Activated T-cell treated with anti-CD3 and anti-CD28 coated beads, Interleukin-2, amount 50 U/mL, for 4 hours (primary cell): ENCODE measurements around the gene TULP4. TPM values are rescaled to one million over a fixed set of nuclear protein-coding genes. Genes with fewer than 3 reads are reported as not detected.

ENCODE experiments used
- ATAC-seq, 2 donors: fragments of 200-7000 bp; cut with Tn5 transposase; one replicate each; pipeline ENCODE4 v1.10.0; 2021
- DNase-seq: peaks from one replicate; pipeline ENCODE4 v3.0.0-alpha.2; 2020
- H3K27me3 Mint-ChIP-seq: one replicate; pipeline ENCODE4 v1.8.0; 2021; ENCODE audit warnings: low read depth, mixed read lengths
- H3K36me3 Mint-ChIP-seq: one replicate; pipeline ENCODE4 v1.8.0; 2022; ENCODE audit warnings: mixed read lengths; ENCODE audit not compliant: insufficient read depth
- H3K4me1 Mint-ChIP-seq: one replicate; pipeline ENCODE4 v1.8.0; 2021; ENCODE audit warnings: low read depth, mixed read lengths
- H3K4me3 Mint-ChIP-seq: one replicate; pipeline ENCODE4 v1.8.0; 2021; ENCODE audit warnings: mild to moderate bottlenecking, moderate library complexity, mixed read lengths
- H3K9me3 Mint-ChIP-seq: one replicate; pipeline ENCODE4 v1.8.0; 2021; ENCODE audit warnings: mixed read lengths
- total RNA-seq, 3 donors: library from RNA; stranded (reverse); gene quantifications; one replicate each; pipeline ENCODE4 v1.2.1, GENCODE V29; 2021

The TULP4 gene
- total RNA-seq, 3 donors from 2014 or later = 23.4 to 24.8 (median 23.9) TPM

DNA sequence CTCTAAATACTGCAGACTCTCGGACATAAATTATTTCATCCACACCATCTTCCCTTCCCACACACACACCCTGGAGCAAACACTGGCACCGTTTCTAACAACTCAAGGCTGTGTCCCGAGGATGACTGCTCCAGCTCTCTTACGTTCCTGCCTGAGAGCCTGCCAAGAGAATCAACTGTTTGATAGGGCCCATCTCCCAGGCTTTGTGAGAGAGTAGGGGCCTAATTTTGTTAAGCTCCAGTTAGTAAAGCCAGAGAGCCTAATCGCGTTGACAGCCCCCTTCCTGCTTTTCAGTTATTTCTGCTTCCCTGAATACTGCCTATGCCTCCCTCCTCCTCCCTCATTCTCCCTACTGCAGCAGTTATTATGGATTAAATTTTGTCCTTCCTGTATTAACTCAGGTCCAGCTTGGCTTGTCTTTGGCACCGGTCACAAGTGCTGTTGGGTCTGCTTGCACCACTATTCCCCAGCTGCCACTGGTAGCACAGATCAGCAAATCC, 129.5 kb downstream of the TULP4 start:
- H3K36me3 Mint-ChIP-seq = peaks cover 7% of the 10 kb centered on the region
- H3K9me3 Mint-ChIP-seq = no peaks in the 10 kb centered on the region
- H3K4me1 Mint-ChIP-seq = no peaks in the 10 kb centered on the region
- no peak for ATAC-seq
- DNase-seq = no peak
- H3K27me3 Mint-ChIP-seq = no peaks in the 10 kb centered on the region
- H3K4me3 Mint-ChIP-seq = no peak overlapping the region

DNA sequence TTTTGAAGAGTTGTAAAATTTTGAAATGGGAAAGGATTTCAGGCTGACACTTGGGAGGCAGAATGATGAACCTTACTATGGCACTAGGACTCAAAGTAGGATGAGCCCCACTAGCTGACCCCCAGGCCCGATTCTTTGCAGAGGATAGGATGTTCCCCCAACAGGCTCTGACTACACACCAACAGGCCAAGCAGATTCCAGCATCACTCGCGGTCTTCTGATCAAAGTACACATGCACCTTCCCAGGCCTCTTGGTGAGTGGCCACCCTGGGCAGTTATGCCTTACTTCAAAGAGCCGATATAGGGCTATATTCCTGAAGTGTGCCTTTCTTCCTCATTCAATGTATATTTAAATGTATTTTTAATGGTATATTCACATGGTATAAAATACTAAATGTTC, 130.0 kb downstream of the TULP4 start:
- no peak for ATAC-seq
- peaks cover 7% of the 10 kb centered on the region for H3K36me3 Mint-ChIP-seq
- H3K27me3 Mint-ChIP-seq = no peaks in the 10 kb centered on the region

DNA sequence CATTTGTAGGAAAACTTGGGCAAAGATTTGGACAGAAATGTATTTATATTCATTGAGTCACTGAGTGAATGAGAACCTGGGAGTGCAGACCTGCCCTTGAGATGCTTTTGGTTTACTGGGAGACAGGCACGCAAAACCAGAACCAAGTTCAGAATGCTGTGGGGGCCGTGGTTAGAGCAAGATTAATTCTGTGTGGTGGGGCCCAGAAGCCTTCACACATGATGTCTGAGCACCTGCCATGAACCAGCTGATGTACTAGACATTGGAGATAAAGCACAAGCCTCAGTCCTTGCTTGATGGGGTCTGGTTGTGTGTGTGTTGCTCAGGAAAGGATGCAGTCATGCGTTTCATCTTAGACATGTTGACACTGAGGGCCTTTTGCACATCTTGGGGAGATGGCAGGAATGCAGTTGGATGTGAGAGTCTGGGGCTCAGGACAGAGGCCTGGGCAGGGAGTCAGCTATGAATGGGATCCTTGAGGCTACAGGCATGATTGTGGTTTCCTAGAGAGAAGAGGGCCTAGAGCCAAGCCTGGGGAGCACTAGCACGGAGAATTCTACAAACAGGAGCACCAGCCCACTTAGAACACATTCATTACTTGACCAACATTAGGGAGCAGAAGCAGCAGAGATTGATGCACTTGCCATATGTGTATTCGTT, 133.3 kb downstream of the TULP4 start:
- DNase-seq = no peak
- no peaks in the 10 kb centered on the region for H3K9me3 Mint-ChIP-seq
- peaks cover 11% of the 10 kb centered on the region for H3K36me3 Mint-ChIP-seq
- H3K27me3 Mint-ChIP-seq = no peaks in the 10 kb centered on the region
- ATAC-seq = no peak
- H3K4me1 Mint-ChIP-seq = no peaks in the 10 kb centered on the region
- no peak overlapping the region for H3K4me3 Mint-ChIP-seq

More for the DNA sequence above, 130.0 kb downstream of the TULP4 start:
- Mint-ChIP-seq H3K9me3 (no peaks in the 10 kb centered on the region), H3K4me3 (no peak overlapping the region), H3K4me1 (no peaks in the 10 kb centered on the region)
- no peak for DNase-seq

DNA sequence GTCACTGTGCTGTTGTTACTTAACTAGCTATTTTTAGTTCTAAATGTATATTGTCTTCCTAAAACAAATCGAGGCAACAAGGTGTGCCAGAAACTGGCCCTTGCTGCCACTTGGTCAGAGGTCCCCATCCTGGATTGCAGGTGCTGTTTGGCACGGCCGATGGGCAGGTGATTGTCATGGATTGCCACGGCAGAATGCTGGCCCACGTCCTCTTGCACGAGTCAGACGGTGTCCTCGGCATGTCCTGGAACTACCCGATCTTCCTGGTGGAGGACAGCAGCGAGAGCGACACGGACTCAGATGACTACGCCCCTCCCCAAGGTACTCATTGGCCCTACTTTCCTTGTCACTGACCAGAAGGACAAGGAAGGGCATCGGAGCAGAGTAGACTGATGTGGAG, 136.6 kb downstream of the TULP4 start:
- no peak overlapping the region for H3K4me3 Mint-ChIP-seq
- no peaks in the 10 kb centered on the region for H3K27me3 Mint-ChIP-seq
- DNase-seq (no peak), ATAC-seq (no peak)
- H3K4me1 Mint-ChIP-seq = no peaks in the 10 kb centered on the region
- no peaks in the 10 kb centered on the region for H3K9me3 Mint-ChIP-seq
- H3K36me3 Mint-ChIP-seq = peaks cover 18% of the 10 kb centered on the region

DNA sequence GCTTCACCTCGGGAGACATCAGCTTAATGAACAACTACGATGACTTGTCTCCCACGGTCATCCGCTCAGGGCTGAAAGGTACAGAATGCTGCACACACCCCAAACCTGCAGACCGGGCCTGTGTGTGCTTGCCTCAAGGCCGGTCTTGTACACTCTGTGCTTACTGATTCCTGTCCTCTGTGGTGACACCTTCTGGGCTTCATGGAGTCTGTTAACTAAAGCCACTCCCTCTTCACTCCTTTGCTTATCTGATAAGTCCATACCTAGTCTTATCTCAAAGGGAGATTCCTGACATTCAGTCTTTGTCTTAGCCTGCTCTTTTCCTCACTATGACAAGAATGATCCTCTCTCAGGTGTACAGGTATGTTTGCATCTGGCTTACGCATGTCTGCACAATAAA, 139.9 kb downstream of the TULP4 start:
- Mint-ChIP-seq H3K9me3 (no peaks in the 10 kb centered on the region), H3K4me1 (no peaks in the 10 kb centered on the region), H3K27me3 (no peaks in the 10 kb centered on the region), H3K36me3 (peaks cover 23% of the 10 kb centered on the region), H3K4me3 (no peak overlapping the region)
- ATAC-seq (no peak), DNase-seq (no peak)

DNA sequence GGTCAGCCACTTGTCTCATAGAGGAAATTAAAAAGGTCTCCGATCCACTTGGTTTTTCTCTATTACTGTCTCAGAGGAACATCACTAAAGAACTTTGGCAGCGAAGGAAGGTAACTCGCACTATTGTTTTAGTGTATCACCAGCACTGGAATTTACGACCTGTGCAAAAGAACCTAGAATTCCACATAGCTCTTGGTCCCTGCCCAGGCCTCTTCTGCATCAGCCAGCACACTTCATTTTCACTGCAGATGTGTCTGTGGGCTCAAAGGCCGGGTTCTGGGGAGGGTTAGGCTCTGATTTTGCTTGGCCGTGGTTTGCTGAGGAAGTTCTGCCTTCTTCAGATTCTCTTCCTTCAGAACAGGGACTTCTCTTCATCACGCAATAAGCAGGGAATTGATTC, 144.9 kb downstream of the TULP4 start:
- Mint-ChIP-seq H3K9me3 (no peaks in the 10 kb centered on the region), H3K36me3 (peaks cover 35% of the 10 kb centered on the region), H3K4me1 (no peaks in the 10 kb centered on the region), H3K4me3 (no peak overlapping the region), H3K27me3 (no peaks in the 10 kb centered on the region)
- DNase-seq (no peak), ATAC-seq (no peak)

DNA sequence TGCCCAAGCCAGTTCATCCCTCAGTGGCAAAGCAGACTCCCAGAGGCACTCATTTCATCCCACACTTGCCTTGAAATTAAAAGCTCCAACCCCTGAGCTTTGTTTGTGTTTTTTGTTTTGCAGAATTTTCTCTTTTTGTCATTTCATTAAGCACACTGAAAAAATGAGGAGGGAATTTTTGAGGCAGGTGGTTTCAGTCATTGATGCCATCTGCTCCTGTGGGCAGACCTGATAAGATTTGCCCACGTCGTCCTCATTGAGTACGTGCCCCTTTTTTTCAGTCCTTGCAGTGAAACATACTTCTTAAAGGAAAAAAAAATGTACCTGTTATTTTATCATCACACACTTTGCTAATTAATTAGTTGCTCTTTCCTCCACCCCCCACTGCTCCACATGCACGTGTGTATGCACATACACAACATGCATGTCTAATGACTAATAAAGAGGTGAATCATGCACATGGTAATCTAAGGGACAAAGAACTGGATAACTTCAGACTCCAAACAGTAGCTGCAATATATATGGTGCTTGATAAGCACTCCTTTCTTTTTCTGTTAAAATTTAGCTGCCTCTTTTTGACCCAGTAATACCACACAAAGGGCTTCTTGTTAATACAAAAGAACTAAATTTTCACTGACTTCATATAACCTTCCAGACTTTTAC, 145.5 kb downstream of the TULP4 start:
- H3K9me3 Mint-ChIP-seq = no peaks in the 10 kb centered on the region
- H3K36me3 Mint-ChIP-seq = peaks cover 30% of the 10 kb centered on the region
- H3K27me3 Mint-ChIP-seq = no peaks in the 10 kb centered on the region
- H3K4me1 Mint-ChIP-seq = no peaks in the 10 kb centered on the region
- no peak overlapping the region for H3K4me3 Mint-ChIP-seq
- DNase-seq (no peak), ATAC-seq (no peak)

DNA sequence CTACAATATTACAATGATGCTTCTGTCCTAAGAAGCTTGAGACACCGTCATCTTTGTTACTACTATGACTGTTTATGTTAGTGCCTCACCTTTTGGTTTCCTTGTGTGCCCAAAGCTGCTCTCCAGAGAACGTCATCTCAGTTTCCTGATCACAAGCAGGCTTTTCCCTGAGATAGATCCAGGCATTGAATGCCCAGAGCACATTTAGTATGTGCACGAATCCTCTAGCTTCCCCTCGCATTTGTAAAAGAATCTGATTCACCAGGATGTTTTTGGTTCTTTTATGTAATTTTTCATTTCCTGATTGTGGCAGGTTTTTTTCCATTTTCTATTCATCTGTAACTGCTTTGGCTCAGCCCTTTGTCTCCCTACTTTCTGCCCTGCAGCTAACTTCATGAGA, 147.5 kb downstream of the TULP4 start:
- no peaks in the 10 kb centered on the region for H3K4me1 Mint-ChIP-seq
- H3K36me3 Mint-ChIP-seq = peaks cover 38% of the 10 kb centered on the region
- H3K4me3 Mint-ChIP-seq = no peak overlapping the region
- no peaks in the 10 kb centered on the region for H3K9me3 Mint-ChIP-seq
- ATAC-seq (no peak), DNase-seq (no peak)
- H3K27me3 Mint-ChIP-seq = no peaks in the 10 kb centered on the region

DNA sequence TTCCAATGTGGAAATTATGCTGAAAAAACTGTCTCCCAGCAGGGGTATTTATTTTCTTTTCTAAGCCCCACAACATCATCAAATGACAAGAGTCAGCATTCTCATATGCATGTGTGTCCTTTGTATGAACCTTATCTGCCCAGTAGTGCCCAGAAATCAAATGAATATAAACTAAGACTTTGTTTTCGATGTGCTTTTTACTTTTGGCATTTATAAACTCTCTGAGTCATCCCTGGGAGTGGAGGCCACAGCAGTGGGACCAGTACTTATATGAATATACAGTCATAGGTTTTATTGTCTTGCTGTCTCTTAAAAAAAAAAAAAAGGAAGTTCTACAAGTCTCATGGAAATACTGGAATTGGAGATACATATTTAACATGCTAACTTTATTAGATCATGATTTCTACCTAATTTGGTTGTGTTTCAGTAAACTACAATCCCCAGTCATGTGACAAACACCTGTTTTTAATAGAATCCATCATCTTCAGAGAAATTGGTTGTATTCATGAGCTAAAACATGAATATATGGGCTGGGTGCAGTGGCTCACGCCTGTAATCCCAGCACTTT, 148.4 kb downstream of the TULP4 start:
- DNase-seq = no peak
- Mint-ChIP-seq H3K27me3 (no peaks in the 10 kb centered on the region), H3K36me3 (peaks cover 42% of the 10 kb centered on the region), H3K4me3 (no peak overlapping the region), H3K4me1 (no peaks in the 10 kb centered on the region), H3K9me3 (no peaks in the 10 kb centered on the region)
- ATAC-seq = no peak

DNA sequence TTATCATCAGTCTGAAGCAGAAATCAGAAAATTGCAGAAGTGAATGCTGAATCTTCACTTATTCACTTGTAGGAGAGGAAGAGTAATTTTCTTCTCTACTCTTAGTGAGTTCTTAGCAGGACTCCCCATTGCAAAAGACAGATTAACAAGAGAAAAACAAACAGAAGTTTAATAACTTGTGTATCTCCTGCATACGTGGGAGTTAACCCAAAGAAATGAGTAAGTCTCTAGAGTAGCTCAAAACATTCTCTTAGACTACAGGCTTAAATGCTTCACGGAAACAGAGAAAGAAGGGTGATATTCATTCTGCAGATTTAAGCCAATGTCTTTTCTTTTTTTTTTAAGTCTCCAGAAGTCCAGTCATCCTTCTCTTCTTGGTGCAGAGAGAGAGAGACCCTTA, 149.7 kb downstream of the TULP4 start:
- no peaks in the 10 kb centered on the region for H3K9me3 Mint-ChIP-seq
- no peak overlapping the region for H3K4me3 Mint-ChIP-seq
- H3K36me3 Mint-ChIP-seq = peaks cover 46% of the 10 kb centered on the region
- DNase-seq (no peak), ATAC-seq (no peak)
- H3K4me1 Mint-ChIP-seq = no peaks in the 10 kb centered on the region
- H3K27me3 Mint-ChIP-seq = no peaks in the 10 kb centered on the region

DNA sequence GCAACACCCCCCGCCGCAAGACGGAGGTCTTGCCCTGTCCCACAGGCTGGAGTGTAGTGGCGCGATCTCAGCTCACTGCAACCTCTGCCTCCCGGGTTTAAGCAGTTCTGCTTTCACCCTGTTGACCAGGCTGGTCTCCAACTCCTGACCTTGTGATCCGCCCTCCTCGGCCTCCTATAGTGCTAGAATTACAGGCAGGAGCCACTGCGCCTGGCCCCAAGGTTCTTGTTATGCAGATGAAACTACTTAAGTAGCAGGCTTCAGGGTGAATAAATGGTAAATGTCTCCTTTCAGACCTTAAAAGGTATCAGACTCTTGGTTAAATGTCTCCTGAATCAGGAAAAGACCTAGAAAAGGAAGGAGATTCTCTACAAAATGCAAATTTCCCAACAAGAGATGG, 152.2 kb downstream of the TULP4 start:
- no peak for ATAC-seq
- H3K27me3 Mint-ChIP-seq = no peaks in the 10 kb centered on the region

DNA sequence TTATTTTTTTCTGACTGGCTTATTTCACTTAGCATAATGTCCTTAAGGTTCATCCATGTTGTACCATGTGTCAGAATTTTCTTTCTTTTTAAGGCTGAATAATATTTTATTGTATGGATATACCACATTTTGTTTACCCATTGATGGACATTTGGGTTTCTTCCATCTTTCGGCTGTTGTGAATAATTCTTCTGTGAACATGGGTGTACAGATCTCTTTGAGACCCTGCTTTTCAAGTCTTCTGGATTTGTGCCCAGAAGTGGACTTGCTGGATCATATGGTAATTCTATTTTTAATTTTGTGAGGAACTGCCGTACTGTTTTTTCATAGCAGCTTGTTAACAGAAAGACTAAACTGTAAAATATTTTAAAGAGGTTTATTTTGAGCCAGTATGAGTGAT, 153.0 kb downstream of the TULP4 start:
- Mint-ChIP-seq H3K9me3 (no peaks in the 10 kb centered on the region), H3K27me3 (no peaks in the 10 kb centered on the region), H3K4me3 (no peak overlapping the region), H3K4me1 (no peaks in the 10 kb centered on the region), H3K36me3 (peaks cover 51% of the 10 kb centered on the region)
- DNase-seq (no peak), ATAC-seq (no peak)

More for the DNA sequence above, 152.2 kb downstream of the TULP4 start:
- DNase-seq = no peak
- Mint-ChIP-seq H3K9me3 (no peaks in the 10 kb centered on the region), H3K36me3 (peaks cover 52% of the 10 kb centered on the region), H3K4me3 (no peak overlapping the region), H3K4me1 (no peaks in the 10 kb centered on the region)

DNA sequence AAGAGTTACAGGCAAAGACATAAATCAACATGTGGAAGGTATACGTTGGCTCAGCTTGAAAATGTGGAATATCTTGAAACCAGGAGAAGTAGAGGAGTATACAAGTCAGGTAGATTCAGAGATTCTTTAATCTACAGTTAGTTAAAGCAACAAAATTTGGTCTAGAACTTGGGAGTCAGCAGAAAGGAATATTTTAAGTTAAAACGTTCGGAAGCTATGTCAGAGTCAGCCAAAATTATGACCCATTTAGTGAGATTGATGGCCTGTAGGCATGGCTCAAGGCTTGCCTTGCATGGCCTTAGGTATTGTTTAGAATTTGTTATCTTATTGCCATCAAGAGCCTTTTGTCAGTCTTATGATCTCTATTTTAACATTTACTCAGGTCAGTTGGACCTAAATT, 153.5 kb downstream of the TULP4 start:
- no peak overlapping the region for H3K4me3 Mint-ChIP-seq
- H3K4me1 Mint-ChIP-seq = no peaks in the 10 kb centered on the region
- no peaks in the 10 kb centered on the region for H3K9me3 Mint-ChIP-seq
- H3K27me3 Mint-ChIP-seq = no peaks in the 10 kb centered on the region
- no peak for DNase-seq
- H3K36me3 Mint-ChIP-seq = peaks cover 51% of the 10 kb centered on the region
- ATAC-seq = no peak

DNA sequence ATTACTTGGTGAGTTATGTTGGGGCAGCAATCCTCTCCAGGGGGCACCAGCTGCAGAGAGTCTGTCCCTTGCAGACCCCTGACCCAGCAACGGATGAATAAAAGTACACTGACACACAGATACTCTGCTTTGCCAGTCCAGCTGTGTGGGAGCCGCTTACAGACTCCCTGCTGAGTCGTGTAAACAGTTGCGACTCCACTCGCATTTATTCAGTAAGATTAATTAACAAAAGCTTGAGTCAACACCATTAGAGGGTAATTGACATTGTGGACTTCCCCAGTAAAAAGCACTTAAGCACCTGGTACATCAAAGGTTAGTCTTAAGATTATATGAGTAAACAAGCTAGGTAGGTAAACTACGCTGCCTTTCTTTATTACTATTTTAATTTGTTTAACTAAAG, 155.7 kb downstream of the TULP4 start:
- no peak overlapping the region for H3K4me3 Mint-ChIP-seq
- no peak for DNase-seq
- ATAC-seq = no peak
- H3K4me1 Mint-ChIP-seq = no peaks in the 10 kb centered on the region
- H3K36me3 Mint-ChIP-seq = peaks cover 47% of the 10 kb centered on the region
- H3K27me3 Mint-ChIP-seq = no peaks in the 10 kb centered on the region
- no peaks in the 10 kb centered on the region for H3K9me3 Mint-ChIP-seq

DNA sequence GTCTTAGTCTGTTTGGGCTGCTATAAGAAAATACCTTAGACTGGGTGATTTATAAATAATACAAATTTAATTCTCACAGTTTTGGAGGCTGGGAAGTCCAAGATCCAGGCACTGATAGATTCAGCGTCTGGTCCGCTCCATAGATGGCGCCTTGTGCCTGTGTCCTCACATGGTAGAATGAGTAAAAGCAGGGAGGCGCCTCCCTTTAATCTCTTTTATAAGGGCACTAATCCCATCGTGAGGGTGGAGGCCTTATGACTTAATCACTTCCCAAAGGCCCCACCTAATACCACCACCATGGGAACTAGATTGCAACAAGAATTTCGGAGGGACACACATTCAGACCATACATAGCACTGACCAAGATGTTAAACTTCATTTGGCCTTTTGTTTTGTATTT, 156.4 kb downstream of the TULP4 start:
- DNase-seq (no peak), ATAC-seq (no peak)
- Mint-ChIP-seq H3K4me3 (no peak overlapping the region), H3K4me1 (no peaks in the 10 kb centered on the region), H3K27me3 (no peaks in the 10 kb centered on the region), H3K36me3 (peaks cover 44% of the 10 kb centered on the region), H3K9me3 (no peaks in the 10 kb centered on the region)
